Mesothelial cell of epicardium (in vitro differentiated cells): ENCODE data around the gene KCNJ11. TPM values are rescaled to one million over a fixed set of nuclear protein-coding genes. Genes with fewer than 3 reads are reported as not detected.

Source experiments
- DNase-seq, 2 experiments: peaks; one replicate each; pipeline ENCODE4 v3.0.0; 2021; ENCODE audit warnings: low spot score in 2 of 2; ENCODE audit not compliant: unreplicated experiment in 2 of 2
- H3K27ac Mint-ChIP-seq: 2 replicates; pipeline ENCODE4 v1.8.0; 2021; ENCODE audit warnings: mixed read lengths
- H3K27me3 Mint-ChIP-seq: 2 replicates; pipeline ENCODE4 v1.8.0; 2021; ENCODE audit warnings: low read depth, mixed read lengths
- H3K36me3 Mint-ChIP-seq: 2 replicates; pipeline ENCODE4 v1.8.0; 2021; ENCODE audit warnings: mixed read lengths
- H3K4me1 Mint-ChIP-seq: 2 replicates; pipeline ENCODE4 v1.8.0; 2021; ENCODE audit warnings: mixed read lengths
- H3K4me3 Mint-ChIP-seq: 2 replicates; pipeline ENCODE4 v1.8.0; 2021; ENCODE audit warnings: mild to moderate bottlenecking, moderate library complexity, mixed read lengths
- H3K9me3 Mint-ChIP-seq: 2 replicates; pipeline ENCODE4 v1.8.0; 2021; ENCODE audit warnings: mixed read lengths
- total RNA-seq: library from RNA; stranded (reverse); gene quantifications from 3 replicates; pipeline ENCODE4 v1.2.1, GENCODE V29; 2021
- TF ChIP-seq, protein P1 (sequence below): fragments of 200-600 bp; sonication (generic); IDR thresholded peaks from one replicate; pipeline ENCODE4 v1.5.0; 2021; ENCODE audit warnings: antibody characterized with exemption; ENCODE audit not compliant: unreplicated experiment

The KCNJ11 gene
- total RNA-seq, 1 donor from 2014 or later, result 3.0 TPM

DNA sequence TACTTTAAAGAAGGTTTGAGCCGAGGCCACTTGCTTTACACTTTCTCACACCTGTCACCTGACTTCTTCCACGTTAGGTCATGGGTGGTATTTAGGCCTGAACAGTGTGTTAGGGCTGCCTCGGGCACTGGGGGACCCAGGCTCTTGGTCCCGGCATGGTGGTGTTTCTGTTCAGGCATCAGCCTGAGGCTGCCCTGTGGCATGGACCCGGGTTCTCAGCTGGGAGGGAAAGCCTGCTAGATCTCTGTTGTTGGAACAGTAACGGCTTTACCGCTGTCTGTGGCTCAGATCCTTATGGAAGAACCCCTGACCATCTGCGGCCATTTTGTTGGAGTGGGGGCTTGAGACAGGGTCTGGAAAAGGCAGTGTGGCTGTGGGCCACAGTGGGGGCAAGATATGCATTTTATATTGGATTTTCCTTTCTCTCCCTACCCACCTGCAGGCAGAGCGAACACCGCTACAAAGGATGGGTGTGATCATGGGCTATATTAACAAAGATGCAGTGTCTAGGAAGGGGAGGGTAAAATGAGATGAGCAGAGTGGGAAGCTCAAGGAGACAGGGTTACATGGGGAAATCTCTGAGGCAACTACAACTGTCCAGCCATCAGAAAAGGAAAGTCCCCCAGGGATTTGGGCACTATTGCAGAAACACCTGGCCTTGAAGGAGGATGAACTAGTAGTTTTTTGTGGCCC is 1.6 kb upstream of the KCNJ11 start:
- peak overlapping the region; percentile 55 for H3K4me3 Mint-ChIP-seq
- no peaks in the 10 kb centered on the region for H3K9me3 Mint-ChIP-seq
- peaks cover 3% of the 10 kb centered on the region for H3K36me3 Mint-ChIP-seq
- H3K4me1 Mint-ChIP-seq, result no peaks in the 10 kb centered on the region
- H3K27ac Mint-ChIP-seq, result no peak overlapping the region
- peaks cover 44% of the 10 kb centered on the region for H3K27me3 Mint-ChIP-seq
- DNase-seq, result no peak
- TF ChIP-seq, protein P1, sequence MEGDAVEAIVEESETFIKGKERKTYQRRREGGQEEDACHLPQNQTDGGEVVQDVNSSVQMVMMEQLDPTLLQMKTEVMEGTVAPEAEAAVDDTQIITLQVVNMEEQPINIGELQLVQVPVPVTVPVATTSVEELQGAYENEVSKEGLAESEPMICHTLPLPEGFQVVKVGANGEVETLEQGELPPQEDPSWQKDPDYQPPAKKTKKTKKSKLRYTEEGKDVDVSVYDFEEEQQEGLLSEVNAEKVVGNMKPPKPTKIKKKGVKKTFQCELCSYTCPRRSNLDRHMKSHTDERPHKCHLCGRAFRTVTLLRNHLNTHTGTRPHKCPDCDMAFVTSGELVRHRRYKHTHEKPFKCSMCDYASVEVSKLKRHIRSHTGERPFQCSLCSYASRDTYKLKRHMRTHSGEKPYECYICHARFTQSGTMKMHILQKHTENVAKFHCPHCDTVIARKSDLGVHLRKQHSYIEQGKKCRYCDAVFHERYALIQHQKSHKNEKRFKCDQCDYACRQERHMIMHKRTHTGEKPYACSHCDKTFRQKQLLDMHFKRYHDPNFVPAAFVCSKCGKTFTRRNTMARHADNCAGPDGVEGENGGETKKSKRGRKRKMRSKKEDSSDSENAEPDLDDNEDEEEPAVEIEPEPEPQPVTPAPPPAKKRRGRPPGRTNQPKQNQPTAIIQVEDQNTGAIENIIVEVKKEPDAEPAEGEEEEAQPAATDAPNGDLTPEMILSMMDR, result no peak

DNA sequence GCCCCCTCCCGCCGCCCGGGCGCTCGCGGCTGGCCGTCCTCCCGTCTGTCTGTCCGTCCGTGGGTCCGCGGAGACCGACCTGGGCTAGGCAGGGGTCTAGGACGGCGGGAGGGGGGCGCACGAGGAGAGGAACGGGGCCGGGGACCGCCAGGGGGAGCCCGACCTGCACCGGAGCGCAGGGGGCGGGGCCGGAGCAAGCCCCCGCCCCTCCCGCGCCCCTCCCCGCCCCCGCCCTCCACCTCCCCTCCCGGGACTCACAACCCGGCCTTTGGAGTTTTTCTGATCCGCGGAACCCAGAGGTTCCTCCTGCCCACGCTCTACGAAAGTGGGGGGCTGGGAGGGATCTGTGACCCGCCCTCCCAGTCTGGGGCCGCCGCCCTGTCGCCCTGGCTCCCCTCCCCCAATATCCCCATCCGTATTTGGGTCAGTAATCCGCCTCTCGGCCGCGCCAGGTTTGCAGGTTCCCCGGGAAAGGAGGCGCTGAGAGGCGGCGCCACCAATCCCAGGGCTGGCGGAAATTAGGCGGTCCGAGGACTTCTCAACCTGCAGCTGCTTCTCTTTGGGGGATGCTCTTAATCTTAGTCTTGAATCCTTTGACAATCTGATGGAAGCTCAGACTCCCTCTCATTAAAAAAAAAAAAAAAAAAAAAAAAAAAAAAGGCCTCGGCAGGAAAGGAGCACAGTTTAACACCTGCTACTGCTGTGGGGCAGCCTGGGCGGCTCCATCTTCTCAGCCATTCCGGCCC is 925 bp upstream of the KCNJ11 start:
- peak overlapping the region; percentile 70 for H3K4me3 Mint-ChIP-seq
- TF ChIP-seq, protein P1, result peak; percentile 82
- no peak overlapping the region for H3K27ac Mint-ChIP-seq
- H3K9me3 Mint-ChIP-seq, result no peaks in the 10 kb centered on the region
- H3K36me3 Mint-ChIP-seq, result peaks cover 3% of the 10 kb centered on the region
- DNase-seq, result peak; percentile 66 to 88
- H3K27me3 Mint-ChIP-seq, result peaks cover 51% of the 10 kb centered on the region
- H3K4me1 Mint-ChIP-seq, result no peaks in the 10 kb centered on the region

DNA sequence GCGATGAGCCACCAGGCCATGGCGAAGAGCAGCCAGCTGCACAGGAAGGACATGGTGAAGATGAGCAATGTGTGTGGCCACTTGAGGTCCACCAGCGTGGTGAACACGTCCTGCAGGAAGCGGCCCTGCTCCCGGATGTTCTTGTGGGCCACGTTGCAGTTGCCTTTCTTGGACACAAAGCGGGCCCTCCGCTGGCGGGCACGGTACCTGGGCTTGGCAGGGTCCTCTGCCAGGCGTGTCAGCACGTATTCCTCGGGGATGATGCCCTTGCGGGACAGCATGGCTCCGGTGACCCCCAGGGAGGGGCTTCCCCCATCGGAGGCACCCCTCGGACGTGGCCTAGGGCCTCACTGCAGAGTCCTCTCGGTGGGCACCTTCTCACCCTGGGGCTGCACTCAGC is 648 bp downstream of the KCNJ11 start:
- H3K36me3 Mint-ChIP-seq, result peaks cover 3% of the 10 kb centered on the region
- no peak overlapping the region for H3K27ac Mint-ChIP-seq
- H3K9me3 Mint-ChIP-seq, result no peaks in the 10 kb centered on the region
- H3K4me1 Mint-ChIP-seq, result no peaks in the 10 kb centered on the region
- DNase-seq, result no peak
- peaks cover 49% of the 10 kb centered on the region for H3K27me3 Mint-ChIP-seq
- TF ChIP-seq, protein P1, result no peak
- H3K4me3 Mint-ChIP-seq, result peak overlapping the region; percentile 53

DNA sequence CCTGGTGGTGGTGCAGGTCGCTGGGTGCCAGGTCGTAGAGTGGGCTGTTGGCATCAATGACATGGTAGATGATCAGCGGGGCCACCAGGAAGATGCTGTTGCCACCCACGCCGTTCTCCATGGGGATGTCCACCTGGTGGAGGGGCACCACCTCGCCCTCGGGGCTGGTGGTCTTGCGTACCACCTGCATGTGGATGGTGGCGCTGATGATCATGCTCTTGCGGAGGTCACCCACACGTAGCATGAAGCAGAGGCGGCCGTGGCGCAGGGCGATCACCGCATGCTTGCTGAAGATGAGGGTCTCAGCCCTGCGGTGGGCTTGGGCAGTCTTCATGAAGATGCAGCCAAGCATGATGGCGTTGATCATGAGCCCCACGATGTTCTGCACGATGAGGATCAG is 1.2 kb downstream of the KCNJ11 start:
- DNase-seq, result no peak
- Mint-ChIP-seq H3K9me3 (no peaks in the 10 kb centered on the region), H3K4me1 (no peaks in the 10 kb centered on the region), H3K4me3 (peak overlapping the region; percentile 53), H3K36me3 (peaks cover 3% of the 10 kb centered on the region), H3K27ac (no peak overlapping the region), H3K27me3 (peaks cover 48% of the 10 kb centered on the region)
- TF ChIP-seq, protein P1, result no peak

DNA sequence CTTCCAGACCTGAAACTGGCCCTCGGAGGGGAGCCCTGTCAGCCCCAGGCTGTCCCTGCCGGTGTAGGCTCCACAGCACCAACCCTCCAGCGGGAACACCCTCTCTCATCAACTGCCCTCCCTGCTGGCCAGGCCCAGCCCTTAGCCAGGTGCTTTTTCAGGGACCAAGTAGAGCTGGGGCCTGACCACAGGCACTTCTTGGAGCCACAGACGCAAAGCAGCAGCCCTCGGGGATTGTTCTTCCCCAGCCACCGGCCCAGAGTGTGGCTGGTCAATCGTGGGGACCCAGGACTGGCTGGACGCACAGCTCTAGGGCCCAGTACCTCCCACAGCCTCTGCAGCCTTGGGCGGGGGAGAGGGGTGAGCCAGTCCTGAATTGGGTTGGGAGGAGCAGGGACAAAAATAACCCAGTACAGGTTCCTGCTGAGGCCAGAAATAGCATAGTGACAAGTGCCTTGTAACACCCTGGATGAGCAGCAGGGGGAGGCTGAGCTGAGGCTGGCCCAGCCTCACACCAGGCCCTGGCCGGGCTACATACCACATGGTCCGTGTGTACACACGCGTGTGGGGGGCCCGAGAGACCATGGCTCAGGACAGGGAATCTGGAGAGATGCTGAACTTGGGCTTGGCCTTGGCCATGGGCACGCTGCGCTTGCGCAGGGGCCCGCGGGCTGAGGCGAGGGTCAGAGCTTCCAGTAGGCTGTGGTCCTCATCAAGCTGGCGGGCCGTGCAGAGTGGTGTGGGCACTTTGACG is 2.0 kb downstream of the KCNJ11 start:
- TF ChIP-seq, protein P1, result peak; percentile 53
- H3K9me3 Mint-ChIP-seq, result no peaks in the 10 kb centered on the region
- H3K36me3 Mint-ChIP-seq, result peaks cover 3% of the 10 kb centered on the region
- DNase-seq, result no peak
- H3K27ac Mint-ChIP-seq, result no peak overlapping the region
- H3K4me1 Mint-ChIP-seq, result no peaks in the 10 kb centered on the region
- H3K4me3 Mint-ChIP-seq, result peak overlapping the region; percentile 24
- H3K27me3 Mint-ChIP-seq, result peaks cover 41% of the 10 kb centered on the region
